Activated CD4-positive, CD25-positive, alpha-beta regulatory T cell treated with anti-CD3 and anti-CD28 coated beads, Interleukin-2, amount 50 U/mL, for 72 hours (primary cell): Measurements from ENCODE around the gene FBXW5.

Source experiments
- DNase-seq: peaks from one replicate; pipeline ENCODE4 v3.0.0; 2021

The FBXW5 gene

DNA sequence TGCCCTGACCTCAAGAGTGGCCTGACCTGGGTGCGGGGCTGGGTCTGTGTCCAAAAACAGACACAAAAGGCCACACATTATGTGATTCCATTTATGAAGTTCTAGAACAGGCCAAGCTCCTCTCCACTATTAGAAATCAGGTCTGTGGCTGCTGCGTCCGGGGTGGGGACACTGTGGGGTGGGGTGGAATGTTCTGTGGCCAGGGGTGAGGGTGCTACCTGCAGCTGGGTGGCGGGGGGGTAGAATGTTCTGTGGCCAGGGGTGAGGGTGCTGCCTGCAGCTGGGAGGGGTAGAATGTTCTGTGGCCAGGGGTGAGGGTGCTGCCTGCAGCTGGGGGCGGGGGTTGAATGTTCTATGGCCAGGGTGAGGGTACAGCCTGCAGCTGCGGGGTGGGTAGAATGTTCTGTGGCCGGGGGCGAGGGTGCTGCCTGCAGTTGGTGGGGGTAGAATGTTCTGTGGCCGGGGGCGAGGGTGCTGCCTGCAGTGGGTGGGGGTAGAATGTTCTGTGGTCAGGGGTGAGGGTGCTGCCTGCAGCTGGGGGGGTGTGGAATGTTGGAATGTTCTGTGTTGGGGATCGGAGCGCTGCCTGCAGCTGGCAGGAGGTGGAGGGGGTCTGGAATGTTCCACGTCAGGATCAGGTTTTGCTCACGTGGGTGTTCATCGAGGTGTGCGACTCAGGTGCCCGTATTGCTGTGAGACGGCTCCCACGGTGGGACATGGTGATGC lies 15.8 kb upstream of the FBXW5 start:
- no peak for DNase-seq

GRCh38 chr9:136958898-136959850 lies 14.6 kb upstream of the FBXW5 start:
- DNase-seq: no peak

DNA sequence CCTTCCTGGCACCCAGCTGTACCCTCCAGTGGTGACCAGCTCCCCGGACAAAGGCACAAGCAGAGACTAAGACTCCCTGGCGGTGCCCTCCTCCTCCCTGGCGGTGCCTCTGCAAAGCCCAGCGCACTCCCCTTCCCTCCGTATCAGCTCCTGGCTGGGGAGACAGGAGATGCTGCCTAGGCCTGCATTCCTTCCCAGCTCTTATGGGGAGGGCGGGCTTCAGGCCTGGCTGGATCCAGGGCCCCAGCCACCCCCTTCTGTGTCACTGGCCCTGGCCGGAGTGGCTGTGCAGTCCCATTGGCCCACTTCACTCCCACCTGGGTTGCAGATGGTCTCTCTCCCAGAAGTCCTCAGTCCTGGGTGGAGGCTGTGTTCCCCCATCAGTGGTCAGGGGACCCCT lies 13.9 kb upstream of the FBXW5 start:
- DNase-seq: no peak

- DNase-seq: no peak
Observed at GRCh38 chr9:136957901-136958300, 13.4 kb upstream of the FBXW5 start.

GRCh38 chr9:136957461-136957860 lies 12.9 kb upstream of the FBXW5 start:
- DNase-seq: no peak

GRCh38 chr9:136956604-136957003 lies 12.1 kb upstream of the FBXW5 start:
- DNase-seq: no peak

GRCh38 chr9:136955943-136956335 lies 11.4 kb upstream of the FBXW5 start:
- DNase-seq: no peak

DNA sequence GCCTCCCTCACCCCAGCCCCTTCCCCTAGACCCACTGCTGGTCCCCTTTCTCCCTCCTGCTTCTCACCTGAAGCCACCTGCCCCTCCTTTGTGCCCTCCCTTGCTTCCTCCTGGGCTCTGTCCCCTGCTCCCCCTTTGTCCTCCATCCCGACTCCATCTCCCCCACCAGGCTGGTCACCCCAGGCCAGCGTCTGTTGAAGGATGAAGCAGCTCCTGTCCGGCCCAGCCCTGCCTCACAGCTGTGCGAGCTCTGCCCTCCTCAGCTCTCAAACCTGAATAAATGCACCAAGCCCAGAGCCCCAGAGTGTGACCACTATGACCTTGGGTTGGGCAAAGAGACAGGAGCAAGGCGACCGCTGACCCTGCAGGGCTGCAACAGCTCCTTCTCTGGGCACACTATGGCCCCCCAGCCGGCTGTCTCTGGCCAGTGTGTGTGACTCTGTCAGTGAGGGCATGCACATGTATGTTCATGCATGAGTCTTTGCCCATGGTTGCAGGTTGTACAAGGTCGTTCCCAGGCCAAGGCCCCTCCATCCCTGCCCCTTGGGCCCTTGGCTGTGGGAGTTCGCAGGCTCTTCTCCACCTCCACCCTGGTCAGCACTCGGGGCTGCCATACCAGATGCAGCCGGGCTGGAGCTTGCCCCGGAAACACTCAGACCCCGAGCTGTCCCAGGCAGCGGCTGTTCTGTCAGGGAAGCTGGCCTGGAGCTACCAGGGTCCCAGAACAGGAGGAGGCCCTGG lies 10.8 kb upstream of the FBXW5 start:
- no peak for DNase-seq

DNA sequence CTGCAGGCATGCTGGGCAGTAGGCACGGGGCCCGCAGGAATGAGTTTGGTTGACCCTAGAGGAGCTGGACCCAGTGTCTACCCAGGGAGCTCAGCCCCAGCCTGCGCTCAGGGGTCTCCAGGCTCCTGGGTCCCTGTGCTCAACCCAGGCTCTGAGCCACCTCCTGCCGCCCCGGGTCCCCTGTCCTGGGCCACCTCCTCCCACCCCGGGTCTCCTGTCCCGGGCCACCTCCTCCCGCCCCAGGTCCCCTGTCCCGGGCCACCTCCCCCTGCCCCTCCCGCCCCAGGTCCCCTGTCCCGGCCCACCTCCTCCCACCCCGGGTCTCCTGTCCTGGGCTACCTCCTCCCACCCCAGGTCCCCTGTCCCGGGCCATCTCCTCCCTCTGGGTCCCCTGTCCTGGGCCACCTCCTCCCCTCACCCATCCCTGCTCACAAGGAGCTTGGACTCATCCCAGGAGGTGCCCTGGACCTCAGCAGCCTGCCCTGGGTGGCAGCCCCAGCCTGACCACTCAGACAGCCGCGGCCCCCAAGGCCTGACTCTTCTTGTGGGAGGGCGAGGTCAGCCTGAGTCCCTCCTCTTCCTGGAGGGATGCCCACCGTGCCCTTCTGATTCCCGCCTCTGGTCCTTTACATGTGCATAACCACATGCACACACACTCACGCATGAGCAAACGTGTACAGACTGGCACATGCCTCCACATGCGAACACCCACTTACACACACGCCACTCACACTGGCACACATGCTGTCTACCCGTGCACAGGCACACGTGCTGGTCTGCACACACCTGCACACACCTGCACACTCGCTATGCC lies 9.9 kb upstream of the FBXW5 start:
- no peak for DNase-seq

DNA sequence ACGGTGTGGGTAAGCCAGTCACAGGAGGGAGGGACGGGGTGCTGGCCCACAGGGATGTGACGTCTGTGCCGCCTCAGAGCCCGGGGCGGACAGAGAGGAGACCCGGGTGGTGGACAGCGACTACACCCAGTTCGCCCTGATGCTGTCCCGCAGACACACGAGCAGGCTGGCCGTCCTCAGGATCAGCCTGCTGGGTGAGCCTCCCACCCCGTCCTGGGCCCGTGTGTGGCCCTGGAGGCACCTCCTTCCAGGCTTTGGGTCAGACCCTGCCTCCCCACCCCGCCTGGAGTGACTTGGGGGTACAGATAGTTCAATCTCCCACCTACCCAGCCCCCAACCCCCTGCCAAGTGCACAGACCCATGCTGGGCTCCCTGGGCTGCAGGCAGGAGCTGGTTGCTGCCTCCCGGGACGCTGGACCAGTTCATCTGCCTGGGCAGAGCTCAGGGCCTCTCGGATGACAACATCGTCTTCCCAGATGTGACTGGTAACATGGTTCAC lies 9.3 kb upstream of the FBXW5 start:
- no peak for DNase-seq

DNA sequence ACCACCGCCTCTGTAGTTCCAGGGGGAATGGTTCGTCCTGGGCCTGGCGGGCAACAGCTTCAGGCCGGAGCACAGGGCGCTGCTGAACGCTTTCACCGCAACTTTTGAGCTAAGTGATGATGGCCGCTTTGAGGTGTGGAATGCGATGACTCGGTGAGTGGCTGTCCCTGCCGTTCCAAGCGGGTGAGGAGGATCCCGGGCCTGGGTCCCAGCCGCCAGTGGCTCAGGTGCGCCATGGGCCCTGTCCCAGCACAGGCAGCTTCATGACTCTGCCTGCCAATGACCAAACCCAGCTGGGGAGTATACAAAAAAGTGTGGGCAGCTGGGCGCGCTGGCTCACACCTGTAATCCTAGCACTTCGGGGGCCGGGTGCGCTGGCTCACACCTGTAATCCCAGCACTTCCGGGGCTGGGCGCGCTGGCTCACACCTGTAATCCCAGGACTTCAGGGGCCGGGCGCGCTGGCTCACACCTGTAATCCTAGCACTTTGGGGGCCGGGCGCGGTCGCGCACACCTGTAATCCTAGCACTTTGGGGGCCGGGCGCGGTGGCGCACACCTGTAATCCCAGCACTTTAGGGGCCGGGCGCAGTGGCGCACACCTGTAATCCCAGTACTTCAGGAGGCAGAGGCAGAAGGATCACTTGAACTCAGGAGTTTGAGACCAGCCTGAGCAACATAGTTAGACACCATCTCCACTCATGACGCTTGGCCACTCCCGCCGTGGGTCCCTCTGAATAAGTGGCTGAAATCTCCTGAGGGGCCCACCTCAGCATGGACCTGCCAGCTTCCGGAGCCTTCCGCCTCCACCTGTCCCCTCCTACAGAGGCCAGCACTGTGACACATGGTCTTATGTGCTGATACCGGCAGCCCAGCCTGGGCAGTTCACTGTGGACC lies 8.6 kb upstream of the FBXW5 start:
- no peak for DNase-seq

GRCh38 chr9:136952321-136952850 lies 7.8 kb upstream of the FBXW5 start:
- no peak for DNase-seq

DNA sequence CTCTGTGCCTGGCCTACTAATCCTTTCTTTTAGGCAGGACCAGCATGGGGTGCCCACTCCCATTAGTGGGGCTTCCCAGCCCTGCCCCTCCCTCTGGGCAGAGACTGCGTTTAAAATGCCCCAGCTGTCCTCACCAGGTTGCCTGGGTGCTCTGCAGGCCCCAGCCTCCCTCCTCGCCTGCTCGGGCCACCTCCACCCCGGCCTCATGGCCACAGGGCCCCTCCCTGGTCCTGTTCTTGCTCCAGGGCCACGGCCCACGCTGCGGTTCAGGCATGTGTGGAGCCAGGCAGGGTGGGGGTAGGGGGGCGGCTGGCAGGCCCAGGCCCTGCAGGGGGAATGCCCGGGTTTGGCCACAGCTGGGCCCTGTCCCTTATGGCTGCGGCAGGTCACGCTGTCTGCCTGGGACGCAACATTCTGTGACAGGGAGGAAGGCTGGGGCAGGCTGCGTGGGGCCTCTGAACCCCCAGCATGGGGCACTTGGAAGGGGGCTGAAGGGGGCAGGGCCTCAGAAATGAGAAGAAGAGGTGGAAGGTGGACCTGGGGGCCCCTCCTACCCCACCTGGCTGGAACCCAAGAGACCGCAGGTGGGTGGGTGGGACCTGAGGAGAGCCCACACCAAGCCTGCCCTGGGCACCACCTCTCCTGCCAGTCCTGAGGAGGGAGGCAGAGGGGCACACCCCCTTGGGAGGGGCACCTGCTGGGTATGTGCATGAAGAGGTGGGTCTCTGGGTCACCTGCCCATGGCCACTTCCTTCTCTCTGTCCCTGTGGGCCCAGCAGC lies 7.2 kb upstream of the FBXW5 start, which contains the start of gene LCN12:
TSS of gene LCN12 (plus strand) at position 733 of the 780 bp plus-strand sequence. CDS start 55 bp downstream, outside the sequence.
- DNase-seq: no peak

DNA sequence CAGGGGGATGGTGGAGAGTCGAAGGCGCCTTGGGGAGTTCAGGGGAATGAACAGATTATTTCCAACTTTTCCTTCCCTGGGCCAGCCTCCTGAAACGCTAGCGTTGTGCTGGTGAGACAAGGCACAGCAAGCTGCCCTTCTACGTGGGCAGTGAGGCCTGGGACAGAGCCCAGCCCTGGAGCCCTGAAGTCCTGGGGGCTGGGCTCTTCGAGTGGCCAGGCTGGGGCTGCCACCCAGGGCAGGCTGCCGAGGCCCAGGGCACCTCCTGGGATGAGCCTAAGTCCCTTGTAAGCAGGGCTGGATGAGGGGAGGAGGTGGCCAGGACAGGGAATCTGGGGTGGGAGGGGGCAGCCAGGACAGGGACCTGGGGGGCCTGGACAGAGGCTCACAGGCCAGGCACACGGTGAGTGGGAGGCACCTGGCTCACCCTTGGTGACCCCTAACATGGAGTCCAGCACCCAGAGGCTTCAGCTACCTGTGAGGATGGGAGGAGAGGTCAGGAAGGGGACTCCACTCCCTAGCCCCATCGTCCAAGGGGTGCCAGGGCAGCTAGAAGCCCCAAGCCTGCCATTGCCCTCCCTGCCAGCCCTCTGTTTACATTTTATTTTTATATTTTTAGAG lies 6.2 kb upstream of the FBXW5 start:
- DNase-seq: no peak

GRCh38 chr9:136949817-136950655 lies 5.5 kb upstream of the FBXW5 start:
- peak; percentile 97 for DNase-seq

GRCh38 chr9:136949239-136949816 lies 4.8 kb upstream of the FBXW5 start:
- no peak for DNase-seq

DNA sequence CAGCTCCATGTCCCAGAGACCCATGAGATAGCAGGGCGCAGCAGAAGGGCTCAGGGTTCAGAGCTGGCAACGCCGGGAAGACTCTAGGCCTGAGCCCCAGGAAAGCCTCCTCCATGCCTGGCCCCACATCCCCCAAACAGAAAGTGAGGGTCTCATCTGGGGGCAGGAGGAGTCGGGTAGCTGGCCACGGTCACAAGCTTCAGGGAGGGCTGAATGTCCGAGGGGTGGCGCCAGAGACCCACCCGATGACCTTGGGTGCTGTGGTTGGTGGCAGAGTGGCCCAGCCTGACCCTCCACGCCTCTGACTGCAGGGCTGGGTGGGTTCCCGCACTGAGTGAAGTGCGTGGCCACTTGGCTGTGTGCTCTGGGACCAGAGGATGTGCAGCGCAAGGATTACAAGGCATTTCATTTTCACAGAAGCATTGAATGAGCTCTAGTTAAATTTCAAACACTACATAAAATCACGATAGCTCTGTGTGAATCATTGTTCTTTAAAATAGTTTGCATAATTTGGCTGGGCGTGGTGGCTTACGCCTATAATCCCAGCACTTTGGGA lies 3.5 kb upstream of the FBXW5 start:
- no peak for DNase-seq
